GM13976 (cell line): ENCODE results near the gene CST4.
"Not testable (repeated sequence)": the region's sequence is repeated elsewhere in the genome, so short reads cannot be mapped to it uniquely, and the experiment has no call there.

ENCODE experiments used
- DNase-seq: peaks from one replicate; pipeline ENCODE4 v3.0.0; 2012; ENCODE audit warnings: low spot score
- CTCF ChIP-seq: IDR thresholded peaks from 2 replicates; pipeline ENCODE4 v1.5.1; 2012; ENCODE audit warnings: borderline replicate concordance, mild to moderate bottlenecking; ENCODE audit not compliant: insufficient read depth; ENCODE audit errors: extremely low read depth, missing control alignments, control extremely low read depth
- in situ Hi-C: fragments of 300-500 bp; cut with MboI; formaldehyde crosslinking; loops from one replicate; pipeline ENCODE4 v1.12.0; 2022; ENCODE audit warnings: low sequenced_read_pairs, mixed read lengths, inconsistent platforms; ENCODE audit not compliant: unreplicated experiment

CST4 gene

GRCh38 chr20:23710771-23711170 is 21.9 kb upstream of the CST4 start:
- TF ChIP-seq CTCF: no peak
- in situ Hi-C loops: no loop called here
- no peak for DNase-seq

GRCh38 chr20:23705895-23706294 is 17.1 kb upstream of the CST4 start:
- no peak for TF ChIP-seq CTCF
- in situ Hi-C loops: no loop called here
- no peak for DNase-seq

GRCh38 chr20:23702021-23702420 is 13.2 kb upstream of the CST4 start:
- in situ Hi-C loops: no loop called here
- TF ChIP-seq CTCF: no peak
- no peak for DNase-seq

- TF ChIP-seq CTCF: no peak
- in situ Hi-C loops: no loop called here
- DNase-seq: no peak
Measured at GRCh38 chr20:23700931-23701330, 12.1 kb upstream of the CST4 start.

- DNase-seq: no peak
- TF ChIP-seq CTCF: no peak
- in situ Hi-C loops: no loop called here
Measured at GRCh38 chr20:23697947-23698346, 9.1 kb upstream of the CST4 start.

- DNase-seq, in situ Hi-C loops: not testable (repeated sequence)
Measured at GRCh38 chr20:23695068-23695395, 6.2 kb upstream of the CST4 start.

- DNase-seq, in situ Hi-C loops: not testable (repeated sequence)
Measured at GRCh38 chr20:23694178-23695067, 5.6 kb upstream of the CST4 start.

GRCh38 chr20:23692725-23693619 is 4.1 kb upstream of the CST4 start:
- DNase-seq, in situ Hi-C loops: not testable (repeated sequence)
